ENCODE results near the gene P2RY2. TPM values are rescaled to one million over a fixed set of nuclear protein-coding genes. Genes with fewer than 3 reads are reported as not detected.

P2RY2 gene
- total and polyA plus RNA-seq, 10 of the 15 experiments (the other 5 are each of a cell fraction or from before 2014, with no cell fraction given) = 0.03 to 0.23 (median 0.17) TPM; not detected in 7

- POLR2A ChIA-PET = no interaction called here
- Histone ChIP-seq H3K27ac (ENCODE audit: control insufficient read depth, insufficient read depth) (no peak overlapping the region), H3K36me3 (ENCODE audit: control insufficient read depth in 2 of 2, insufficient read depth in 2 of 2, low read length in 1 of 2) (no peaks in the 10 kb centered on the region), H3K4me3 (no peak overlapping the region), H3K9me3 (replicated peaks; ENCODE audit: control insufficient read depth, insufficient read depth, low read length) (no peaks in the 10 kb centered on the region), H3K4me1 (ENCODE audit: control insufficient read depth, insufficient read depth, low read length) (peaks cover 18% of the 10 kb centered on the region), H3K9ac (ENCODE audit: control insufficient read depth, insufficient read depth, low read length) (no peak overlapping the region), H3K4me2 (ENCODE audit: control insufficient read depth, insufficient read depth) (no peak overlapping the region), H3K27me3 (replicated peaks in 1 of 2; ENCODE audit: control insufficient read depth in 2 of 2, insufficient read depth in 2 of 2, low read length in 1 of 2) (no peaks in the 10 kb centered on the region; a peak in 1 of 4 replicates), H2AFZ (ENCODE audit: control insufficient read depth, low read depth, low read length) (no peak overlapping the region), H4K20me1 (ENCODE audit: control insufficient read depth, insufficient read depth) (no peaks in the 10 kb centered on the region), H3K79me2 (ENCODE audit: control insufficient read depth, insufficient read depth, low read length) (no peaks in the 10 kb centered on the region)
- BruUV-seq (replicated peaks) = no TSS peak
- in situ Hi-C loops (cut with MboI) (loop anchor here (25.0 kb wide), 1 partner anchor 359 kb away; no protein-coding TSS in a partner anchor), intact Hi-C loops (cut with micrococcal nuclease; ENCODE audit: unreplicated experiment) (no loop called here)
- FAIRE-seq (no peak), DNase-seq (ENCODE audit: low read depth, low spot score) (no peak), ATAC-seq (no peak)
- RAD21 ChIA-PET (ENCODE audit: unreplicated experiment) = no interaction called here
- CTCF ChIA-PET = interaction anchor here (1.4 kb wide), 1 partner anchor 40 kb away, joined by 3 read pairs; no protein-coding TSS in a partner anchor
- SMC1A ChIA-PET (ENCODE audit: uncharacterized antibody, unreplicated experiment) = no interaction called here
- 79% methylated on average over 6 of the region's 6 CpGs for WGBS (ENCODE audit: insufficient coverage, insufficient replicate concordance, low lambda C conversion rate, missing lambda C conversion rate)
- TF ChIP-seq TARDBP (IDR thresholded peaks at IDR 0.05; ENCODE audit: borderline replicate concordance) = no peak
- no peak for TF ChIP-seq ZNF274 (IDR thresholded peaks at IDR 0.05; ENCODE audit: insufficient read depth, insufficient read length)
- no peak for TF ChIP-seq ETV6 (conservative IDR thresholded peaks at IDR 0.05 in 1 of 2, IDR thresholded peaks at IDR 0.05 in 1 of 2; ENCODE audit: borderline replicate concordance in 1 of 2, low read depth in 1 of 2)
- TF ChIP-seq MLLT1 (IDR thresholded peaks at IDR 0.05) = no peak
- no peak for TF ChIP-seq ZBTB40 (IDR thresholded peaks at IDR 0.05; ENCODE audit: borderline replicate concordance)
- TF ChIP-seq HDAC2 (IDR thresholded peaks at IDR 0.05) = no peak
- no peak for TF ChIP-seq IKZF2 (IDR thresholded peaks at IDR 0.05)
- no peak for TF ChIP-seq CHD4 (IDR thresholded peaks at IDR 0.05)
- TF ChIP-seq EED (IDR thresholded peaks at IDR 0.05; ENCODE audit: low read depth) = no peak
- no peak for TF ChIP-seq CHD2 (IDR thresholded peaks at IDR 0.05; ENCODE audit: borderline replicate concordance, low read depth, low read length)
- no peak for TF ChIP-seq SMC3 (IDR thresholded peaks at IDR 0.05; ENCODE audit: borderline replicate concordance, low read length)
- TF ChIP-seq ZBTB33 (IDR thresholded peaks at IDR 0.05) = no peak
Observed at GRCh38 chr11:73196576-73196975, 21.5 kb upstream of the P2RY2 start.

Measured in GM12878 (cell line).